Transverse colon (tissue), 3 donors: ENCODE results near the gene YWHAB.

Experiments used
- EP300 ChIP-seq: sonication (generic); formaldehyde crosslinking; IDR thresholded peaks from one replicate; pipeline ENCODE4 v1.6.1; 2017; ENCODE audit warnings: antibody characterized with exemption, low read depth
- POLR2A ChIP-seq: fragments of 450-650 bp; IDR thresholded peaks from one replicate; pipeline ENCODE4 v1.6.1; 2016; ENCODE audit warnings: antibody characterized with exemption, mild to moderate bottlenecking, moderate library complexity
- TF ChIP-seq, protein P1 (sequence below), 5 experiments: fragments of 200-600 bp in 3 of 5; fragments of 450-650 bp in 2 of 5; sonication (generic) in 3 of 5; IDR thresholded peaks; 1 replicate in 2 of 5; 2 replicates in 3 of 5; pipeline ENCODE4 v1.5.1; 2016 to 2017; ENCODE audit warnings: antibody characterized with exemption in 5 of 5, inconsistent platforms in 3 of 5, mild to moderate bottlenecking in 2 of 5, moderate library complexity in 1 of 5

DNA sequence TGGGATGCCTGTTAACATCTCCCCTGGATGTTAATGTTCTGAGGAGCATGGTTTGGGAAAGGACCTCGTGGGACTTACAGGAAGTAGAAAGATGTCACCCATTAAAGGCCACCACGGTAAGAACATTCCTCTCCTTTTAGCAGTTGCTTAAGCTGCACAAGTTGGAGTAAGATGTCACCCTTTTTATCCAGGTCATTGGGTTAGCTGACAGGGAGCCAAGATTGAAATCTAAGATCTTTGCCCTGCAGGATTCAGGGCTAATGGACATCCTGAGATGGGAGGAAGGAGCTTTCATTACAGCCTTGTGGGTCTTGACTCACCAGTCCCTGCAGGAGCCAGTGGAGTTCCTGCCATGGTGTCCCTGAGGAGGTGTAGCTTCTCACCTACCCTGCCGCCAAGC is 46.4 kb downstream of the YWHAB start:
- TF ChIP-seq, protein P1, sequence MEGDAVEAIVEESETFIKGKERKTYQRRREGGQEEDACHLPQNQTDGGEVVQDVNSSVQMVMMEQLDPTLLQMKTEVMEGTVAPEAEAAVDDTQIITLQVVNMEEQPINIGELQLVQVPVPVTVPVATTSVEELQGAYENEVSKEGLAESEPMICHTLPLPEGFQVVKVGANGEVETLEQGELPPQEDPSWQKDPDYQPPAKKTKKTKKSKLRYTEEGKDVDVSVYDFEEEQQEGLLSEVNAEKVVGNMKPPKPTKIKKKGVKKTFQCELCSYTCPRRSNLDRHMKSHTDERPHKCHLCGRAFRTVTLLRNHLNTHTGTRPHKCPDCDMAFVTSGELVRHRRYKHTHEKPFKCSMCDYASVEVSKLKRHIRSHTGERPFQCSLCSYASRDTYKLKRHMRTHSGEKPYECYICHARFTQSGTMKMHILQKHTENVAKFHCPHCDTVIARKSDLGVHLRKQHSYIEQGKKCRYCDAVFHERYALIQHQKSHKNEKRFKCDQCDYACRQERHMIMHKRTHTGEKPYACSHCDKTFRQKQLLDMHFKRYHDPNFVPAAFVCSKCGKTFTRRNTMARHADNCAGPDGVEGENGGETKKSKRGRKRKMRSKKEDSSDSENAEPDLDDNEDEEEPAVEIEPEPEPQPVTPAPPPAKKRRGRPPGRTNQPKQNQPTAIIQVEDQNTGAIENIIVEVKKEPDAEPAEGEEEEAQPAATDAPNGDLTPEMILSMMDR (IDR thresholded peaks at IDR 0.05), result no peak
- TF ChIP-seq POLR2A (no peak), EP300 (no peak)
